ENCODE data around the gene ABCC6. TPM values are rescaled to one million over a fixed set of nuclear protein-coding genes. Genes with fewer than 3 reads are reported as not detected.
"Not testable (repeated sequence)": the region's sequence is repeated elsewhere in the genome, so short reads cannot be mapped to it uniquely, and the experiment has no call there.

ABCC6 gene
- 0.52 TPM in 1 of 2 replicates, not detected in the other for total RNA-seq (2014; rRNA removed)
- polyA plus RNA-seq (2012), result 0.50 TPM

DNA sequence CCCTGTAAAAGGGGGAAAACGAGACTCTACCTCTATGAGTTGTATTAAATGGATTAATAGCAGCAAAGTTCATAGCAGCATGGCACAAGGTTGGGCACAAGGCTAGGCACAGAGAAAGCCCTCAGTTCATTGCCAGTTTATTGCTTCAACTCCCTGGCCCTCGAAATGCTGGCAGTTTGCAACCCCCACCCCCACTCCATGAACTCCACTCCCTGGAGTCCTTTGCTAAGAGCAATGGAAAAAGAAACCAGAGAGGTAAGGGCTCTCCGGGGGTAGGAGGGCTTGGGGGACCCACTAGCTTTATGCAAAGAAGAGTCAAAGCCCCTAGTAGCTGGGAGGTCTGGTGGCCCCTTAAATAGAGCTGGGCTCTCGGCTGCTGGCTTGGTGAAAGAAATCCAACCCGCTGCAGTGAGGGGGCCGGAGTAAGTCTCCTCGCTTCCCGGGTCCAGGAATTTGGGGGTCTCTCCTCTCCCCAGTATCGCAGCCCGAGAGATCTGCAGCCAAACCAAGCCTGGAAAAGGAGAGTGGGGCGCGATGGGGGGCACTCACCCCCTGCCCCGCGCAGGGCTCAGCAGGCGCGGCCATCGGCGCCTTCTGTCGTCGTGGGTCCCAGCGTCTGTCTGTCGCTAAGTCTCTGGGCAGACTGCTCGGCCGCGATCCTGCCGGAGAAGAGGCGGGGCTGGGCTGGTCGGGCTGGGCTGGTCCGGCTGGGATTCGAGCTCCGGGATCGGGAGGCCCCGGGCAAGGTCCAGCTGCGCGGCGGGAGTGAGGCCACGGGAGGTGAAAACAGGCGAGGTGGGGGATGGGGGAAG is at the start of gene ABCC6:
ABCC6 (minus strand) TSS at position 645 of the 812 bp plus-strand sequence; CDS start at position 585, 60 bp downstream.
- not testable (repeated sequence) for DNase-seq (ENCODE audit: low read depth)

DNA sequence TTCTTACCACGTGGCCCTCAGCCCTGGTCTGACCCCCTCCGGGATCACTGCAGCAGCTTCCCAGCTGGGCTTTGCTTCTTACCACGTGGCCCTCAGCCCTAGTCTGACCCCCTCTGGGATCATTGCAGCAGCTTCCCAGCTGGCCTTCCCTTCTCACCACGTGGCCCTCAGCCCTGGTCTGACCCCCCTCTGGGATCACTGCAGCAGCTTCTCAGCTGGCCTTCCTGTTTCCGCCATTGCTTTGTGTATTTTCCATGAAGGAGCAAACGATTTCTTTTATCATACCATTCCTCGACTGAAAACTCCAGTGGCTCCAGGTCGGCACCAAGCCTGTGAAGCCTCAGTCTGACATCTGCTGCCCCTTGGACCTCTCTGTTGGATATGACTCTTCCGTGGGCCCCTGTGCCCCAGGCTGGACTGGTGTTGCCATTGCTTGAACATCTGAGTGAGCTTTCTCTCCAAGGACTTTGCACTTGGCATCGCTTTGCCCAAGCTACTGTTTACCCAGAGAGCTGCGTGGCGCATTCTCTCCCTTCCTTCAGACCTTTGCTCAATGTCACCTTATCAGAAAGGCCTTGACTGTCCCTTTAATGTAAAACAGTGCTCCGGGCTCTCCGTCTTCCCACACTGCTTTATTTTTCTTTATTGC is 49.4 kb upstream of the ABCC6 start:
- not testable (repeated sequence) for DNase-seq (ENCODE audit: low read depth)

GRCh38 chr16:16271658-16272057 is 48.4 kb upstream of the ABCC6 start:
- not testable (repeated sequence) for DNase-seq (ENCODE audit: low read depth)

- DNase-seq (ENCODE audit: low read depth), result not testable (repeated sequence)
These were observed 45.0 kb upstream of the ABCC6 start for GRCh38 chr16:16268185-16268808.

- not testable (repeated sequence) for DNase-seq (ENCODE audit: low read depth)
These were observed 44.4 kb upstream of the ABCC6 start for GRCh38 chr16:16267708-16268107.

GRCh38 chr16:16265044-16265443 is 41.8 kb upstream of the ABCC6 start:
- DNase-seq (ENCODE audit: low read depth), result not testable (repeated sequence)

DNA sequence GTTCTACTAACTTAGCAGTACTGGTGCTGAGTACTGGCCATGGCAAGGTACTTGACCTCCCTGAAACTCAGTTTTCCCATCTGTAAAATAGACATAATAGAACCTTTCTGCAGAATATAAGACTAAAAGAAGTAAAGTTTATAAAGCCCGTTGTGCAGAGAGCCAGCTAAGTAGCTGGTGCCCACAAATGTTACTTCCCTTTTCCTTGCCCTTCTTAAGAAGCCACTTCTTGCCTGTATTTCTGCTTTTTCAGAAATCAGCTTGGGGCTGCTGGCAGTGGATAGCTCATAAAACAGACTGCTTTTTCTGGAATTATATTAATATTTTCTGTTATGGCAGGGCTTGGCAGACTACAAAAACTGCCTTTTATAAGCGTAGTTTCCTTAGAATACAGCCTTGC is 40.7 kb upstream of the ABCC6 start:
- not testable (repeated sequence) for DNase-seq (ENCODE audit: low read depth)

DNA sequence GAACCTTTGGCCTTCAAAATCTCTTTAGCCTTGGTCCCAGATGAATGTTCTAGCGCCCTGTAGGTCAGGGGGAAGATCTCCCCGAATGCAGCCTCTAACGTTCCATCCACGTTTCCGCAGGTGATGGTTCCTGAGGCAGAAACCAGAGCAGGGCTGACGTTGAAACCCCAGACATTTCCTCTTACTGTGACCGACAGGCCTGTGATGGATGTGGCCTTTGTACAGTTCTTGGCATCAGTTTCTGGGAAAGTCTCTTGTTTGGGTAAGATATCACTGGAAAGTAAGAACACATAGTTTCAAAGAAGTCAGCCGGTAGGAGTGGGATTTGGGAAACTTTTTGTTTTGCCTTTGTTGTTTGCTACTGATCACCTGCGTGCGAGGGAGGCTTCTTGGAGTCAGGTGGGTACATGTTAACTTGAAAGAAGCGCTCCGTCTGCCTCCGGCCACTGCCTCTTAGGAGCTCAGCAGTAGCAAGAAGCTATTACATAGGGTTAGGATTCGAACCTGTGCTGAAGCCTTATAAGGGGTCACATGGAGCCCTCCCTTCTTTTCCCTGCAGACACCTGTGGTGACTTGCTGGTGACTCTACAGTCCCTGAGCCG is 39.8 kb upstream of the ABCC6 start:
- not testable (repeated sequence) for DNase-seq (ENCODE audit: low read depth)

DNA sequence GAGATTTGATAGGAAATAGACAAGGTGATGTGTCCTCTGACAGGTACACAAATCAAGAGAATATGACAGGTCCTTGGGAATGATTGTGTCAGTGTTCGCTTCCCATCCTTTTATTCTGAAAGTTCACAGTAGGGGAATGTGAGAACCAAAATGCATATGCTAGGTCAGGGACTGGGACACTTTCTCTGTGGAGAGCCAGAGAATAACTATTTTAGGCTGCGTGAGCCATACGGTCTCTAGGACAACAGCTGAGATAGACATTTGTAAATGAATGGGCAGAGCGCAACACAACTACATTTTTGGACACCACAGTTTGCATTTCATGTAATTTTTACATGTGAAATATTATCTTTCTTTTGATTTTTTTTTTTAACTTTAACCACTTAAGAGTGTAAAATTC is 36.7 kb upstream of the ABCC6 start:
- DNase-seq (ENCODE audit: low read depth), result not testable (repeated sequence)

- DNase-seq (ENCODE audit: low read depth), result not testable (repeated sequence)
These were observed 35.5 kb upstream of the ABCC6 start for GRCh38 chr16:16258822-16259221.

GRCh38 chr16:16257301-16257923 is 34.1 kb upstream of the ABCC6 start:
- not testable (repeated sequence) for DNase-seq (ENCODE audit: low read depth)

- not testable (repeated sequence) for DNase-seq (ENCODE audit: low read depth)
These were observed 29.1 kb upstream of the ABCC6 start for GRCh38 chr16:16252377-16252776.

- DNase-seq (ENCODE audit: low read depth), result not testable (repeated sequence)
These were observed 26.5 kb upstream of the ABCC6 start for GRCh38 chr16:16249621-16250330.

DNA sequence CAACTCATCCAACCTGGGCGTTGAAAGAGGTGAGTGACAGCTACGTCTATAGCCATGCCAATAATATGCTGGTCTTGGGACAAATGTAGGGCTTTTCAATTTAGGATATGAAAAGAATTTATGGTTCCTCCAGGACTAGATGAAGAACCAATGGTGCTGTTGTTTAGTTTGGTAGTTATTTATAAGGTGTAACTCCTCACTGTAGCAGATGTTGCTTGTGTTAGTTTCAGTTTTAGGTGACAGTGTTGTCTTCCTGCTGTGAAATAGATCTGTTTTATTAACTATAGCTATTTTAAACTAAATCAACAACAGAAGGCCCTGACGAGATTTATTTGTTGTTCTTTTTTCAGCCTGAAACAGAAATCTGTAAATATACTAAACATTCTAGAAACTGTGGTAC is 24.1 kb upstream of the ABCC6 start:
- not testable (repeated sequence) for DNase-seq (ENCODE audit: low read depth)

- not testable (repeated sequence) for DNase-seq (ENCODE audit: low read depth)
These were observed 23.4 kb upstream of the ABCC6 start for GRCh38 chr16:16246578-16247262.

GRCh38 chr16:16243886-16244285 is 20.6 kb upstream of the ABCC6 start:
- not testable (repeated sequence) for DNase-seq (ENCODE audit: low read depth)

DNA sequence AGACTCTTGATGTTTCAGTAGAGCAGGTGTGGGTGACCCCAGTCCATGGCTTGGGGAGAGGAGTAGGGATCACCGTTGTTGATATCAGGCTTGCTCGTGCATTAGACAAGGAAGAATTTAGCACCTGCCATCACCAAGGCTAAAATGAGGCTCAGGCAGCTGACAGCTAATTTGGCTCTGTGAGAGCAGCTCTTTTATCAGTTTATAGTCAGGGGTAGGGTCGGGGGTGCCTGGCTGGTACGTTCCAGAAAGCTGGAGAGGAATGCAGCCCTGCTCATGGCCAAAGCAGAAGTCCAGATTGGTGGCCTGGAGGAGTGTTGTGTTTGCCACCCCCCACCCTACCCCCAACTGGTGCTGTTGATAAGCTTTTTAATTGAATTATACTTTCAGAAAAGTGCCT is 17.4 kb upstream of the ABCC6 start:
- not testable (repeated sequence) for DNase-seq (ENCODE audit: low read depth)

DNA sequence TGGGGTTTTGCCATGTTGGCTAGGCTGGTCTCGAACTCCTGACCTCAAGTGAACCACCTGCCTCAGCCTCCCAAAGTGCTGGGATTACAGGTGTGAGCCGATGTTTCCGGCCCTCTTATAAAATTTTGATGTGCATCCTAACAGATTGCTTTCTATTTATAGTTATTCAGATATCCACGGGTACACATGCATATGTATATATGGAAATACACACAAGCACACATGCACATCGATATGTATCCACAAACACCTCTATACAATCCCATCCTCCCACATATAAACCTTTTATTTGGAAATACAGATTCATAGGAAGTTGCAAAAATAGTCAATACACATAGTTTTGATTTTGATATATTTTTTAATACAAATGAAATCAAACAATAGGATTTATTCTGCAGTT is 14.4 kb upstream of the ABCC6 start:
- not testable (repeated sequence) for DNase-seq (ENCODE audit: low read depth)

DNA sequence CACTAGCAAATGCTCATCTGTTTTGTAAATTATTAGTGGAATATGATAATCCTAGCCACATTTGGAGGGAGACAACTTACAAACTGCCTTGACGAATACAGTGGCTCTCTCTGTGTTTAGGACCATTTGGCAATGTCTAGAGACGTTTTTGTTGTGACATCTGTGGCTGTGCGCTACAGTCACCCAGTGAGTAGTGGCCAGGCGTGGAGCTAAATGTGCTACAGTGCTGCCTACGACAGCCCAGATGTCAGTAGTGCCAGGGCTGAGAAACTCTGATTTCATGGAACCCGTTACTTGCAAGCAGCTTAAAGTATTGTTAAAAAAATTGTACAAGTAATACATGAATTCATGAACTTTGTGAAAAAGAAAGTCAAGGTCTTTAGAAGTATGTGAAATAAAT is 13.8 kb upstream of the ABCC6 start:
- DNase-seq (ENCODE audit: low read depth), result not testable (repeated sequence)

DNA sequence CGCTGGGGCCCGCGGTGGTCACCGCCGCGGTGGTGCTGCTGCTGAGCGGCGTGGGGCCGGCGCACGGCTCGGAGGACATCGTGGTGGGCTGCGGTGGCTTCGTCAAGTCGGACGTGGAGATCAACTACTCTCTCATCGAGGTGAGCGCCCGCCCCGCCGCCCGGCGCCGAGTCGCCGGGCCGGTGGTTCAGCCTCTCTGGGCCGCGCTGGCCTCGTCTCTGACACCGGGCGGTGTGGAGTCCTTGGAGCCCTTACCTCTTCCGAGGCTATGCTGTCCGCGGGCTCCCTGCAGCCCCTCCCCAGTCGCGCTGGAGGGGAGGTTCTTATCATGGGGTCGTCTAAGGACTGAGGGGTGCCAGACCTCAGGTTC is 9.4 kb upstream of the ABCC6 start:
- not testable (repeated sequence) for DNase-seq (ENCODE audit: low read depth)
